ENCODE results near the gene NAA80. TPM values are rescaled to one million over a fixed set of nuclear protein-coding genes. Genes with fewer than 3 reads are reported as not detected.

Gene NAA80
- total and polyA plus RNA-seq, 2 of the 13 experiments (the other 11 are each of a cell fraction or from before 2014, with no cell fraction given) = 3.4 to 8.7 TPM

GRCh38 chr3:50292159-50293078 lies 6.8 kb downstream of the NAA80 start, which contains the start of gene IFRD2 (continued):
- peak; percentile 76; the same call in 1 of the 2 replicates for TF ChIP-seq SPEN (CRISPR knock-in tag; IDR thresholded peaks at IDR 0.05; ENCODE audit: low read depth)
- TF ChIP-seq ZNF704 (CRISPR knock-in tag; IDR thresholded peaks at IDR 0.05; ENCODE audit: borderline replicate concordance) = peak; percentile 16; the same call in 1 of the 2 replicates
- TF ChIP-seq THAP9 (CRISPR knock-in tag; IDR thresholded peaks at IDR 0.05; ENCODE audit: borderline replicate concordance) = peak; percentile 75
- peak; percentile 87 for TF ChIP-seq ZNF564 (CRISPR knock-in tag; IDR thresholded peaks at IDR 0.05)
- TF ChIP-seq YY1 (IDR thresholded peaks at IDR 0.05; ENCODE audit: insufficient read depth, insufficient replicate concordance, low read depth, low read length) = peak; percentile 94
- TF ChIP-seq TARDBP (CRISPR knock-in tag; IDR thresholded peaks at IDR 0.05) = peak; percentile 83
- peak; percentile 90 for TF ChIP-seq ATF1 (CRISPR knock-in tag; IDR thresholded peaks at IDR 0.05)
- peak; percentile 95 for TF ChIP-seq NR2C2 (CRISPR knock-in tag; IDR thresholded peaks at IDR 0.05; ENCODE audit: borderline replicate concordance)
- no peak for TF ChIP-seq SMARCC2 (IDR thresholded peaks at IDR 0.05)
- peak; percentile 59; the same call in 1 of the 2 replicates for TF ChIP-seq SALL2 (CRISPR knock-in tag; IDR thresholded peaks at IDR 0.05)
- peak; percentile 70; the same call in 1 of the 2 replicates for TF ChIP-seq SSRP1 (CRISPR knock-in tag; IDR thresholded peaks at IDR 0.05)
- TF ChIP-seq SMARCE1 (IDR thresholded peaks at IDR 0.05; ENCODE audit: borderline replicate concordance) = no peak
- TF ChIP-seq POLR2AphosphoS5 (IDR thresholded peaks at IDR 0.05; ENCODE audit: low read depth, low read length) = peak; percentile 86
- 0 out of 4 replicates have a peak, but pooled peaks of 1 of the 2 experiments have one; percentile 64 for TF ChIP-seq KLF16 (CRISPR knock-in tag; IDR thresholded peaks at IDR 0.05)
- no peak for TF ChIP-seq SOX6 (IDR thresholded peaks at IDR 0.05)
- TF ChIP-seq SOX6 (CRISPR knock-in tag; IDR thresholded peaks at IDR 0.05) = peak; percentile 67
- TF ChIP-seq HNRNPUL1 (IDR thresholded peaks at IDR 0.05; ENCODE audit: low read depth, low read length) = no peak; the same call in 1 of the 2 replicates
- 0 out of 2 replicates have a peak, but pooled peaks have one; percentile 29 for TF ChIP-seq ZMAT3 (CRISPR knock-in tag; conservative IDR thresholded peaks at IDR 0.05)
- peak; percentile 55; the same call in 1 of the 2 replicates for TF ChIP-seq ZNF180 (CRISPR knock-in tag; IDR thresholded peaks at IDR 0.05; ENCODE audit: borderline replicate concordance, low read depth)
- TF ChIP-seq GZF1 (CRISPR knock-in tag; IDR thresholded peaks at IDR 0.05) = peak; percentile 45; the same call in 1 of the 2 replicates
- TF ChIP-seq CREM (IDR thresholded peaks at IDR 0.05) = peak; percentile 100
- TF ChIP-seq CREM (CRISPR knock-in tag; IDR thresholded peaks at IDR 0.05) = peak; percentile 65
- TF ChIP-seq TSC22D2 (CRISPR knock-in tag; IDR thresholded peaks at IDR 0.05; ENCODE audit: borderline replicate concordance) = 0 out of 2 replicates have a peak, but pooled peaks have one; percentile 19
- TF ChIP-seq ZNF136 (CRISPR knock-in tag; IDR thresholded peaks at IDR 0.05; ENCODE audit: low read depth) = 0 out of 2 replicates have a peak, but pooled peaks have one; percentile 32
